Neutrophil (primary cell): ENCODE results near the gene GALK1.

Source experiments
- H3K27ac ChIP-seq: fragments of 200-600 bp; sonication (generic); 2 replicates; pipeline ENCODE4 v1.5.1; 2016; ENCODE audit warnings: mild to moderate bottlenecking, moderate library complexity
- H3K27me3 ChIP-seq: fragments of 200-600 bp; sonication (generic); 2 replicates; pipeline ENCODE4 v1.6.0; 2016; ENCODE audit warnings: mild to moderate bottlenecking
- H3K36me3 ChIP-seq: fragments of 200-600 bp; sonication (generic); 2 replicates; pipeline ENCODE4 v1.5.1; 2017
- H3K4me1 ChIP-seq, 2 experiments: fragments of 200-600 bp in 1 of 2; sonication (generic) in 1 of 2; 1 replicate in 1 of 2; 2 replicates in 1 of 2; pipeline versions ENCODE4 v1.5.1 to v1.6.1; 2013 to 2016; ENCODE audit warnings: low read depth in 1 of 2, low read length in 1 of 2, mild to moderate bottlenecking in 1 of 2, moderate library complexity in 1 of 2; ENCODE audit not compliant: control insufficient read depth in 1 of 2, insufficient read depth in 1 of 2
- H3K4me3 ChIP-seq, 2 experiments: fragments of 200-600 bp in 1 of 2; sonication (generic) in 1 of 2; 1 replicate in 1 of 2; 2 replicates in 1 of 2; pipeline ENCODE4 v1.5.1; 2013 to 2016; ENCODE audit warnings: low read depth in 1 of 2, low read length in 1 of 2, mild to moderate bottlenecking in 1 of 2, moderate library complexity in 1 of 2
- H3K9me3 ChIP-seq: fragments of 200-600 bp; sonication (generic); 2 replicates; pipeline ENCODE4 v1.5.1; 2016
- TF ChIP-seq, protein P1 (sequence below): fragments of 200-600 bp; sonication (generic); IDR thresholded peaks from 2 replicates; pipeline ENCODE4 v1.5.1; 2016; ENCODE audit warnings: antibody characterized with exemption

GALK1 gene

DNA sequence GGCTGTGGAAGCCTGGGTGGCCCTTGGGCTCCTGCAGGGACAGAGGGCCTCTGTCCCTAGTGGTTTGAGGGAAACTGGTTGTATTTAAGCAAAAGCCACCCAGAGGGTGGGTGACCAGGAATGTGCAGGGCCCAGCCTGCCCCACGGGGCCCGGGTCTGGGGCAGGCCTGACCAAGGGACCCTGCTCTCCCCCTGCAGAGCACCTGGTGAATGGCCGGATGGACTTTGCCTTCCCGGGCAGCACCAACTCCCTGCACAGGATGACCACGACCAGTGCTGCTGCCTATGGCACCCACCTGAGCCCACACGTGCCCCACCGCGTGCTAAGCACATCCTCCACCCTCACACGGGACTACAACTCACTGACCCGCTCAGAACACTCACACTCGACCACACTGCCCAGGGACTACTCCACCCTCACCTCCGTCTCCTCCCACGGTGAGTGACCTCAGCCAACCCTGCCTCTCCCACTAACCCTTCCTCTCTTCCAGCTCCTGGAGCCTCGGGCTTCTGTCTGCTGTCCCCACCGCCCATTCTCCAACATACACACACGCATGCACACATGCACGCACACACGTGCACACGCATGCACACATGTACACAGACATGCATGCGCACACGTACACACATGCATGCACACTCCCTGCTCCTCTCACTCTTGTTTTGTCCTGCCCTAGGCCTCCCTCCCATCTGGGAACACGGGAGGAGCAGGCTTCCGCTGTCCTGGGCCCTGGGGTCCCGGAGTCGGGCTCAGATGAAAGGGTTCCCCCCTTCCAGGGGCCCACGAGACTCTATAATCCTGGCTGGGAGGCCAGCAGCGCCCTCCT lies 10.4 kb downstream of the GALK1 start:
- H3K27ac ChIP-seq, result no peak overlapping the region
- peaks cover 11% of the 10 kb centered on the region for H3K36me3 ChIP-seq
- H3K4me3 ChIP-seq, result peak overlapping the region in 1 of 2 experiments; percentile 62
- peaks cover 27% of the 10 kb centered on the region for H3K27me3 ChIP-seq
- H3K9me3 ChIP-seq, result no peaks in the 10 kb centered on the region
- TF ChIP-seq, protein P1, sequence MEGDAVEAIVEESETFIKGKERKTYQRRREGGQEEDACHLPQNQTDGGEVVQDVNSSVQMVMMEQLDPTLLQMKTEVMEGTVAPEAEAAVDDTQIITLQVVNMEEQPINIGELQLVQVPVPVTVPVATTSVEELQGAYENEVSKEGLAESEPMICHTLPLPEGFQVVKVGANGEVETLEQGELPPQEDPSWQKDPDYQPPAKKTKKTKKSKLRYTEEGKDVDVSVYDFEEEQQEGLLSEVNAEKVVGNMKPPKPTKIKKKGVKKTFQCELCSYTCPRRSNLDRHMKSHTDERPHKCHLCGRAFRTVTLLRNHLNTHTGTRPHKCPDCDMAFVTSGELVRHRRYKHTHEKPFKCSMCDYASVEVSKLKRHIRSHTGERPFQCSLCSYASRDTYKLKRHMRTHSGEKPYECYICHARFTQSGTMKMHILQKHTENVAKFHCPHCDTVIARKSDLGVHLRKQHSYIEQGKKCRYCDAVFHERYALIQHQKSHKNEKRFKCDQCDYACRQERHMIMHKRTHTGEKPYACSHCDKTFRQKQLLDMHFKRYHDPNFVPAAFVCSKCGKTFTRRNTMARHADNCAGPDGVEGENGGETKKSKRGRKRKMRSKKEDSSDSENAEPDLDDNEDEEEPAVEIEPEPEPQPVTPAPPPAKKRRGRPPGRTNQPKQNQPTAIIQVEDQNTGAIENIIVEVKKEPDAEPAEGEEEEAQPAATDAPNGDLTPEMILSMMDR, result no peak
- peaks cover 24 to 27% of the 10 kb centered on the region in 2 experiments for H3K4me1 ChIP-seq

DNA sequence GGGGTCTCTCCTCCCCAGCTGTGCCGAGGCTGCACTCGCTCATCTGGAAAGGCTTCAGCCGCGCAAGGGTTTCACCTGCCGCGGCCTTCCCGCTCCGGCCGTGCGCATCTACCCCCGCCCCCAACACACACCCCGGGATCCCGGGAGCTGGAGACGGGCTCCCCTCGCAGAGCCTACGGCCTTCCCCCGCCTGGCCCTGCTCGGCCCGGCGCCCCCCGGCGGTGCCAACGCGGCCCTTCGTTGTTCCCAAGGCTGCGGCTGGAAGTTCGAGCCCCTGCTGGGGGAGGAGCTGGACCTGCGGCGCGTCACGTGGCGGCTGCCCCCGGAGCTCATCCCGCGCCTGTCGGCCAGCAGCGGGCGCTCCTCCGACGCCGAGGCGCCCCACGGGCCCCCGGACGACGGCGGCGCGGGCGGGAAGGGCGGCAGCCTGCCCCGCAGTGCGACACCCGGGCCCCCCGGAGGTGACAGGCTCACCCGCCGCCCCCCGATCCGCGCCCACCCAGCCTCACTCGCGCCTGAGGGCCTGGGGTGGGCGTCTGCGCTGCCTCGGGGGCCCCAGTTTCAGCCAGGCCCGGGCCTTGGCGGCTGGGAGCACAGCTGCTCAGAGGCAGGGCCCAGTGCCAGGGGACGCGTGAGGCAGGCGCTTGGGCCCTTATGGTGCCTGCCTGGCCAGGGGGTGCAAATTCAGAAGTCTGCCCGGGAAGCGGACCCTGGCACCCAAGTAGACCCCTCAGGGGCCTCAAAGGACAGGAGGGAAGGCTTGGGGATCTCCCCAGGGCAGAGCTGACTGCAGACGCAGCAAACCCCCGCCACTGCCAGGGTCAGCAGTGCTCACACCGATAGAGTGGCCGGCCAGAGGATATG lies 11.2 kb downstream of the GALK1 start:
- Histone ChIP-seq H3K36me3 (peaks cover 11% of the 10 kb centered on the region), H3K4me1 (peaks cover 26 to 29% of the 10 kb centered on the region in 2 experiments), H3K9me3 (no peaks in the 10 kb centered on the region), H3K4me3 (peak overlapping the region; percentile 46 to 62), H3K27me3 (peaks cover 27% of the 10 kb centered on the region), H3K27ac (peak overlapping the region; percentile 33)
- TF ChIP-seq, protein P1, result peak; percentile 84

DNA sequence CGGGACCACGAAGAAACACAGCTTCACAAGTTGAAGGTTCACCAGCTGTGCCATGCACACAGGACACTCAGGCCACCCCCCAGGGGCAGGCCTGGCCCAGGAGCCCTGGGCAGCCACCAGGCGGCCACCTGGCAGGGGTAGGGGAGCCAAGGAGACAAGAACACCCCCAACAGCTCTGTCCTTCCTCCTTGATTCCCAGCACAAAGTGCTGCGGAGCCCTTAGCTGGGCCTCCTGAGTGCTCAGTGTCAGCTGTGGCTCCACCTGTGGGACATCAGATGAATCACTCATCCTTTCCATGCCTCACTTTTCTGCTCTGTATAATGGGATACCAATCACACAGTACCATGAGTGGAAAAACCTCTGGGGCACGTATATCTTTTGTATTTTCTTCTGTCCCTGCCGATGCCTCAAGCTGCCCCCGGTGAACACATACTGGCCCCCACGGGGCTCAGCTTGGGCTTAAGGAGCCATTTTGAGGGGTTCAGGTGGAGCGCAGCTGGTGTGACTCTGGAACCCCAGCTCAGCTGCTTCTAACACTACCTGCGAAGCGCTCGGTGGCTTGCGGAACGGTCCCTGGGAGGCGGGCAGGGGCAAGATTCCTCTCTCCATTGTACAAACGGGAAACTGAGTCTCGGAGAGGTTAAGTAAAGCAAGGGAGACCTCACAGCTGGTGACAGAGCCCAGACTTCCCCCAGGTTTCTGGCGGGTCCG lies 12.0 kb downstream of the GALK1 start:
- Histone ChIP-seq H3K36me3 (peaks cover 7% of the 10 kb centered on the region), H3K4me1 (peaks cover 26 to 29% of the 10 kb centered on the region in 2 experiments), H3K4me3 (peak overlapping the region; percentile 46 to 62), H3K27ac (no peak overlapping the region), H3K27me3 (peaks cover 27% of the 10 kb centered on the region), H3K9me3 (no peaks in the 10 kb centered on the region)
- TF ChIP-seq, protein P1, result no peak

DNA sequence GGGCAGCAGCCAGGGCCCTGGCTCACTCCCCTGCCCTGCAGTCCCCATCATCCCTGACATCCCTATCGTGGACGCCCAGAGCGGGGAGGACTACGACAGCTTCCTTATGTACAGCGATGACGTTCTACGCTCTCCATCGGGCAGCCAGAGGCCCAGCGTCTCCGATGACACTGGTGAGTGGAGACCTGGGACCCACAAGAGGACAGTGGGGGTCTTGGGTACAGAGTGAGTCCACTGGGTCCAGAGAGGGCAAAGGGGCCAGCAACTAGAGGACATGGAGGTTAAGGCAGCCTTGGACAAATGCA lies 12.6 kb downstream of the GALK1 start:
- H3K4me1 ChIP-seq, result peaks cover 31 to 35% of the 10 kb centered on the region in 2 experiments
- H3K9me3 ChIP-seq, result no peaks in the 10 kb centered on the region
- no peak overlapping the region for H3K4me3 ChIP-seq
- peaks cover 27% of the 10 kb centered on the region for H3K27me3 ChIP-seq
- H3K36me3 ChIP-seq, result peaks cover 1% of the 10 kb centered on the region
- H3K27ac ChIP-seq, result no peak overlapping the region
- TF ChIP-seq, protein P1, result no peak

DNA sequence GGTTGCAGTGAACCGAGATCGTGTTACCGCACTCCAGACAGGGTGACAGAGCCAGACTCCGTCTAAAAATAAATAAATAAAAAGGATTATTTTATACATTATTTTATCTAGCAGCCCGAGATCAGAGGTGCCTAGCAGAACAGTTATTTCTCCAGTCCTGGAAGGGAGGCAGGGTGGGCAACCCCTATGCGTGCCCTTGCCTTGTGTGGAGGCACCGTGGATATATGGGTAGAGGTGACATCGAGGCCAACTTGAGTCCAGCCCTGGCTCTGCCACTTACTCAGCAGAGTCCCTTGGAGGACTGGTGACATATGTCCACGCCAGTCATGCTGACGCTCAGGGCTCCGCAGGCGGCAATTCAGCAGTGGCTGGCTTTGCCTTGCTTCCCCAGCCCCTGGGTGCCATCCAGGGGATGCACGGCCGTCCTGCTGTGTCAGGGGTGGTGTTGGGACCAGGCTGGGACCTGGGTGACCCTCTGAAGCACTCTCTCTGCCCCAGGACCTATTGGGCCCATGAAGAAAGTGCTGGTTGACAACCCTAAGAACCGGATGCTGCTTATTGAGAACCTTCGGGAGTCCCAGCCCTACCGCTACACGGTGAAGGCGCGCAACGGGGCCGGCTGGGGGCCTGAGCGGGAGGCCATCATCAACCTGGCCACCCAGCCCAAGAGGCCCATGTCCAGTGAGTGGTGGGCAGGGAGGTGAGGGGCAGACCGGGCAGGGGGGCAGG lies 13.2 kb downstream of the GALK1 start:
- H3K4me3 ChIP-seq, result no peak overlapping the region
- TF ChIP-seq, protein P1, result no peak
- H3K4me1 ChIP-seq, result peaks cover 35 to 38% of the 10 kb centered on the region in 2 experiments

More for the DNA sequence above, 13.2 kb downstream of the GALK1 start:
- peaks cover 27% of the 10 kb centered on the region for H3K27me3 ChIP-seq
- no peak overlapping the region for H3K27ac ChIP-seq
- no peaks in the 10 kb centered on the region for H3K36me3 ChIP-seq
- H3K9me3 ChIP-seq, result no peaks in the 10 kb centered on the region
